GM19328 (cell line): ENCODE data around the gene SERINC2.

Source experiments
- ATAC-seq: cut with Tn5 transposase; IDR thresholded peaks from one replicate; pipeline ENCODE4 v1.9.1; 2021; ENCODE audit warnings: mild to moderate bottlenecking, moderate library complexity; ENCODE audit not compliant: unreplicated experiment

The SERINC2 gene

GRCh38 chr1:31412732-31413404 lies at the start of gene SERINC2:
Gene SERINC2, plus strand, starts transcription at chr1:31413213. Its CDS starts 53 bp downstream, at chr1:31413266.
- no peak for ATAC-seq

DNA sequence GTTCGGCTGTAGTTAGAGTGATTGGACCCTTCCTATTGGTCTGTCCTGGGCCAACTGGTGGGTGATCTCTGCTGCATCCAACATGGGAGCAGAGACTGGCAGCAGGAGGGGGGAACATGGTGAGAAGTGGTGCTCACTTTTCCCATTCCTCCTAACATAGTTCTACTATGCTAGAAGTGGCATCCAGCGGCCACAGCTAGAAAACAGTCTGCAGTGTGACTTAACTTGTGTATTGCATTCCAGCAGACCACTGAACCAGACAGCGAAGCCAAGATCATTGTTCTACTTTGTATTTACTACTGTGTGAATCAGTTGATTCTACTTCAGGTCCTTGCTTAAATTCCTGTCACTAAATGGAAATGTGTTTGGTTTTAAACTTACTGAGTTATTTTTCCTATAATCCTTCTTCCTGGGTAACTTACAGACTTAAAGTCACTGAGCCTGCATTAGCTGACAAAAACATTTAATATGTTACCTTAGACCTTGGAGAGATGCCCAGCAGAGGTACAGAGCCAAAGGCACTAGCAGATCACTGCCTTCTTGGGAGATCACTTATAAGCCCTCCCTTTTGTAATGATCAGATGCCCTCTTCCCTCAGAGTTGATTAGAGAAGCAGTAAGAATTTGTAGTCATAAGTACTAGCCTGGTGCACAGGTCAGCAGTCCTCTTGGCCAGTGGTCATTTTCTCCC lies 48.3 kb upstream of the SERINC2 start:
- no peak for ATAC-seq

DNA sequence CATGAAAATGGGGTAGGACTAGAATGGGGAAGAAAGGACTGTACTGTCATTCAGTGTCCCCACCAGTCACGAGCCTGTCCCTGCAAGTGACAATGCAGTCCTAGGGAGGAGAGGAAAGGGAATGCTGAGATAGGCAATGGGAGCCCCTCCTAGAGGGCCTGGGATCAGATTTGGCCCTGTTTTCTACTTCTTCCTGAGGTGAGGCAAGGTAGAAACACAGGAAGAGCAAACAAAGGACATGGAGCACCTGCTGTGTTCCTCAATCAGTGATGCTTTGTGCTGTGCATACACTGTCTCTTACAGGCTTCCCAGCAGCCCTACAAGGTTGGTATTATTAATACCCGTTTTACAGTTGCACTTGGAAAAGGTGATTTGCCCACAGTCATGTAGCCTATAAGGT lies 46.2 kb upstream of the SERINC2 start:
- ATAC-seq, result no peak

DNA sequence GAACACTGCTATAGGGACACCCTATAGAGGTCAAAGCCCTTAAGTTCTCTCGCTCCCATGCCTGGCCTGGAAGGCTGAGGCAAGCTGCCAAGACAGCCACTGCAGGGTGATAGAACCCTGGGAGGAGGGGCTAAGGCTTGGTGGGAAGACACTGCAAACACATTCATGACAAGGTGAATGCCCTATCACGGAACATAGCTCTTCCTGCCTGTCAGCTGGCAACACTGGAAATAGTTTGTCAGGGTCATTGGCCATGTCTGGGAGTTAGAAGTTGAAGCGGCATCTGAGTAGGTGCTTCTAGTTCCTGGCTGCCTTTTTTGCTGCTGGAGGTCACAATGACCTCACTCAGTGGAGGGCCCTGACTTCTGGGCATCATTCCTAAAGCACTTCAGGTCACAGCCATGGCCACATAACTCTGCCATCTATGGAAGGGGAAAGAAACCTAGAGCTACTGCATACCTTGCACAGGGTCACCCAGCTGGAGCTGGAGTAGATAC lies 44.4 kb upstream of the SERINC2 start:
- no peak for ATAC-seq

DNA sequence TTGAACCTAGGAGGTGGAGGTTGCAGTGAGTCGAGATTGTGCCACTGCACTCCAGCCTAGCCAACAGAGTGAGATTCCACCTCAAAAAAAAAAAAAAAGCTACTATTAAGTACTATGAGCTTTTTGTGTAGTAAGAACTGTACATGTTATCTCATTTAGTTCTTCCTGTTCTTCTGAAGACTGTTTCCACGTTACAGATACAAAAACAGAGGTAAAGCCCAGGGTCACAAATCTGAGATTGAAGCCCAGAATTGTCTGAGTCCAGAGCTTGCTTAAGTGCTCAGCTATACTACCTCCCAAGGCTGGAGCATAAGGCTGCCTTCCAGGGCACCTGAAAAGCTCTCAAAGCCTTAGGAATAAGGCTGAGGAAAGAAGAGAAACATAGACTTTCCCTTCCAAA lies 43.0 kb upstream of the SERINC2 start:
- ATAC-seq, result no peak

GRCh38 chr1:31370565-31370964 lies 42.4 kb upstream of the SERINC2 start:
- ATAC-seq, result no peak

- no peak for ATAC-seq
Measured at GRCh38 chr1:31371121-31371959, 41.7 kb upstream of the SERINC2 start.

- ATAC-seq, result no peak
Measured at GRCh38 chr1:31372051-31372450, 41.0 kb upstream of the SERINC2 start.

DNA sequence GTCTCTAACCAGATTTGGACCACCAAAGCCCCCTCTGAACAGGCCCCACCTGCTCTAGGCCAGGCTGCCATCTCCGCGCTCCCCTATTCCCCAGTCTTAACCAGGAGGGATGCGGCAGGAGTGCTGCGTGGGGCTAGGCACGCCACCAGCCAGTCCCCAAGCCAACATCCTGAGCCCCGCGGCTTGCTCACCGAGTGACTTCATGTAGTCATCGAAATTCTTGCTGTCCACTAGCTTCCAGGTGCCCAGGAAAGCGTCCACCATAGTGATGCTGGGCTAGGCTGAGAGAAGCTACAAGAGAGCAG lies 40.3 kb upstream of the SERINC2 start:
- ATAC-seq, result no peak

GRCh38 chr1:31373056-31373896 lies 39.7 kb upstream of the SERINC2 start, which contains the start of gene FABP3:
Gene FABP3, minus strand, starts transcription at chr1:31373076. Its CDS starts 62 bp downstream, at chr1:31373014.
- ATAC-seq, result no peak

- no peak for ATAC-seq
Measured at GRCh38 chr1:31373897-31374486, 39.0 kb upstream of the SERINC2 start.

GRCh38 chr1:31374511-31375196 lies 38.4 kb upstream of the SERINC2 start:
- no peak for ATAC-seq

DNA sequence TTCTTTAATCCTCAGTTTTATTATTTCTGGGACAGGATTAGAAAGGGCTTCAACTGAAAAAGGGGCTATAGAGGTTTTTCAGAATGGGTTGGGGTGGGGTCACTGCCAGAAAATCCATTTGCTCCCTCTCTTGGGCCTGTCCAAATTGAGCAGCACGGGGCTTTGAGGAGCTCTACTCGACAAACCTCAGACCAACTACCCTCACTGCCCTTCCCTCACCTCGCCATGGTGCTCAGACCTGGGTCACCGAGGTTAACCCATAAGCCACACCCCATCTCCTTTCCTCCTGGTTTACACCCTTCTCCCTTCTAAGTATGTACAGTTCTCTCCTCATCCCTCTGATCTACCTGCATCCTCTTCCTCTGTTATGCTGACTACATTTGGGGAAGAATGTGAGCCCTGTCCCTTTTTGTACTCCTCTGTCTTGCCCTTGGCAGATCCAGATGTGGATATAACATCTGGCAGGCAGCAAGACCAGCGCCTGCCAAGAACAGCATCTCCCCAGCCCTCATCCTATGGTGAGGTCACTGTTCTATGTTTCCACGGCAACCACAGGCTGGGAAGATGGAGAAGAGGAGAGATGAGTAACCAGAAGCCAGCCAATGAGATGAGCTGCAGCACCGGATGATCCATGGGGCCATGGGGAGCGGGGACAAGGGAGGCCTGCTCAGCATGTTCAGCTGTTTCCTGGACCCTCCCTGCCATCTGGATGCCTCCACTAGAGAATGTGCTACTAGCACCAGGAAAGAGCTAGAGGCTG lies 36.5 kb upstream of the SERINC2 start:
- no peak for ATAC-seq

DNA sequence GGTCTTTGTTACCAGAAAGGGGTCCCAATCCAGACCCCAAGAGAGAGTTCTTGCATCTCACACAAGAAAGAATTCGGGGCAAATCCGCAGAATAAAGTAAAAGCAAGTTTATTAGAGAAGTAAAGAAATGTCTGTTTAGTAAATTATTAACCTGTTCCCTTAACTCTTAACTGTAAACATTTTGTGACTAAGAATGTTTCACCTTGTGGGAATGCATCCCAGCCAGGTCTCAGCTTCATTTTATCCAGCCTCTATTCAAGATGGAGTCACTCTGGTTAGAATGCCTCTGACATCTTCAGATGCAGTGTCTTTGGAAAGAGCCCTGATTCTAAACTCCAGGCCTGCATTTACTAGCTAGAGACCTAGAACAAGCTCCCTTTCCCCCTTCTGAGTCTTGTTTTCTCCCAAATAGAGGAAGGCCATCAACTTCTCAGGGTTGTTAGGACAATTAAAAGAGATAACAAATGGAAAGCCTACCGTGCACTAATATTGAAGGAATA lies 35.6 kb upstream of the SERINC2 start:
- ATAC-seq, result no peak

DNA sequence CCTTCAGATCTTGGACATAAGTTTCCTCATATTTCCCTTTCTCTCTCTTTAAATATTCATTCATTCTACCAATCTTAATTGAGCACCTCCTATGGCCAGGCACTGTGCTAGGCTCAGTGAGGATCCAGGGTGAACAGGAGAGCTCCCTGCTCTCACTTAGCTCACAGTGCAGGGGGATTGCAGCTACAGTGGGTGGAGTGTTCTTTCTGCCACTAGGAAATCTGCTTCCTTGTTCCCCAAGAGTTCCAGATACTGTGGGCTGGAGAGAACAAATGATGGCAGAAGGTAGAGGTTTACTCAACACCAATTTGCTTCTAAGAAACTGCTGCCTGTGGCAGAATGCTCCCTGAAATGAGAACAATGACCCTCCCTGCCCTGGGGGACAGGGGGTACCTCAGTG lies 35.0 kb upstream of the SERINC2 start:
- no peak for ATAC-seq

- no peak for ATAC-seq
Measured at GRCh38 chr1:31380181-31380580, 32.8 kb upstream of the SERINC2 start.

DNA sequence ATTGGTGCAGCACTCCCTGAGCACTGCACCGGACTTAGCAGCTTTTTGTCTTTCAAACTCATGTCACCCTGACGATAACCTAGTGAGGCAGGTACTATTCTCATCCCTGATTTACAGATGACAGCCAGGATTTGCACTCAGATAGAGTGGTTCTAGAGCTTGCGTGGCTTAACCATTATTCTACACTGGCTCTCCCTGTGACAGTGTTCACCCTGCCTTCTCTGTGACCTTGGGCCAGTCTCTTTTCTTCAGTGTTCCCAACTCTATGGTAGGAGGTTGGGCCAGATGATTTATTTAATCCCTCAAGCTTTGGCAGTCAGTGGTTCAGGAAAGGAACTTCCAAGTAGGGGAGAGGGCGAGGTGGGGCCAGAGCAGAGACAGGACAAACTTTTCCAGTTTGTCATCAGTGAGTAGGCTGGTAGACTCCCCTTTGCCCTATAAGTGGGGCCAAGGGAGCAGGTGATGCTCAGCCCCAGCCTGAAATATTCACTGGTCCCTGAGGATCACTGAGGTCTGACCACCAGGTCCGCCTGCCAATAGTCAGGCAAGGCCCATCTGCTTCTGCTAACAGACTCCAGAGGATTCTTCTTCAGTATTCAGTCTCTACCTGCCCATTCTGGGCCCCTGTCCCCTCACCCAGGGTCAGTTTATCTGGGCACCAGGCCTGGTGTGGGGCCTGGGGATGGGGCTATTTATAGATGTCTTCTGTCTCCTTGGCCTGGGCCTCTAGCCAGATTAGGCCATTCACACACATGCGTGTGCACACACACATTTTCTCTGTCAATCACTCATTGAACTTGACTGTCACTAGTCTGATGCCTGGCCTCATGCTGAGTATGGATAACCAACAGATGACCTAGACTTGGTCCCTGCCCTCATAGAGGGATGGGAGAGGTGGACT lies 31.4 kb upstream of the SERINC2 start:
- no peak for ATAC-seq
